Measurements from ENCODE around the gene ALDH1A1.
"Not testable (repeated sequence)": the region's sequence is repeated elsewhere in the genome, so short reads cannot be mapped to it uniquely, and the experiment has no call there.

The ALDH1A1 gene

GRCh38 chr9:72895122-72895521 lies 57.7 kb downstream of the ALDH1A1 start:
- no peak for DNase-seq (ENCODE audit: low read depth)

- no peak for DNase-seq (ENCODE audit: low read depth)
Observed at GRCh38 chr9:72894342-72894741, 58.5 kb downstream of the ALDH1A1 start.

GRCh38 chr9:72893437-72893836 lies 59.4 kb downstream of the ALDH1A1 start:
- DNase-seq (ENCODE audit: low read depth) = no peak

- no peak for DNase-seq (ENCODE audit: low read depth)
Observed at GRCh38 chr9:72891043-72891442, 61.8 kb downstream of the ALDH1A1 start.

GRCh38 chr9:72888943-72889342 lies 63.9 kb downstream of the ALDH1A1 start:
- DNase-seq (ENCODE audit: low read depth) = no peak

GRCh38 chr9:72888067-72888466 lies 64.8 kb downstream of the ALDH1A1 start:
- no peak for DNase-seq (ENCODE audit: low read depth)

- DNase-seq (ENCODE audit: low read depth) = no peak
Observed at GRCh38 chr9:72886386-72886785, 66.5 kb downstream of the ALDH1A1 start.

GRCh38 chr9:72884508-72884907 lies 68.3 kb downstream of the ALDH1A1 start:
- DNase-seq (ENCODE audit: low read depth) = no peak

- no peak for DNase-seq (ENCODE audit: low read depth)
Observed at GRCh38 chr9:72883875-72884274, 69.0 kb downstream of the ALDH1A1 start.

GRCh38 chr9:72882117-72882775 lies 70.6 kb downstream of the ALDH1A1 start:
- no peak for DNase-seq (ENCODE audit: low read depth)

- no peak for DNase-seq (ENCODE audit: low read depth)
Observed at GRCh38 chr9:72880821-72881220, 72.0 kb downstream of the ALDH1A1 start.

- no peak for DNase-seq (ENCODE audit: low read depth)
Observed at GRCh38 chr9:72875221-72875620, 77.6 kb downstream of the ALDH1A1 start.

- no peak for DNase-seq (ENCODE audit: low read depth)
Observed at GRCh38 chr9:72874344-72874743, 78.5 kb downstream of the ALDH1A1 start.

GRCh38 chr9:72873456-72873855 lies 79.4 kb downstream of the ALDH1A1 start:
- DNase-seq (ENCODE audit: low read depth) = no peak

- no peak for DNase-seq (ENCODE audit: low read depth)
Observed at GRCh38 chr9:72872718-72873117, 80.1 kb downstream of the ALDH1A1 start.

GRCh38 chr9:72871685-72872084 lies 81.2 kb downstream of the ALDH1A1 start:
- no peak for DNase-seq (ENCODE audit: low read depth)

GRCh38 chr9:72864327-72864726 lies 88.5 kb downstream of the ALDH1A1 start:
- DNase-seq (ENCODE audit: low read depth) = no peak

GRCh38 chr9:72863456-72864094 lies 89.3 kb downstream of the ALDH1A1 start:
- DNase-seq (ENCODE audit: low read depth) = no peak

- not testable (repeated sequence) for DNase-seq (ENCODE audit: low read depth)
Observed at GRCh38 chr9:72862788-72863187, 90.1 kb downstream of the ALDH1A1 start.

- no peak for DNase-seq (ENCODE audit: low read depth)
Observed at GRCh38 chr9:72858089-72858912, 94.6 kb downstream of the ALDH1A1 start.

GRCh38 chr9:72857624-72857996 lies 95.2 kb downstream of the ALDH1A1 start:
- no peak for DNase-seq (ENCODE audit: low read depth)

- DNase-seq (ENCODE audit: low read depth) = no peak
Observed at GRCh38 chr9:72856972-72857623, 95.8 kb downstream of the ALDH1A1 start.

All from T-helper 22 cell (primary cell).